ENCODE measurements around the gene ELMOD1. TPM values are rescaled to one million over a fixed set of nuclear protein-coding genes. Genes with fewer than 3 reads are reported as not detected.

Gene ELMOD1
- polyA plus RNA-seq, 1 experiment, result 0.06 TPM

- no peak for TF ChIP-seq CTCF (IDR thresholded peaks at IDR 0.05; ENCODE audit: low read depth, low read length)
- H3K4me3 ChIP-seq (ENCODE audit: low read depth, low read length), result no peak overlapping the region
- POLR2A ChIA-PET, result no interaction called here
- H3K27ac ChIP-seq (ENCODE audit: low read depth, low read length), result no peak overlapping the region
- H3K9me3 ChIP-seq (ENCODE audit: control insufficient read depth, insufficient read depth, low read length), result no peaks in the 10 kb centered on the region
- no peak for DNase-seq (ENCODE audit: low read depth, low spot score)
- H3K27me3 ChIP-seq (ENCODE audit: control insufficient read depth, insufficient read depth, low read length), result no peaks in the 10 kb centered on the region
- CTCF ChIA-PET, result interaction anchor here (1.1 kb wide), 1 partner anchor 77 kb away, joined by 3 read pairs; no protein-coding TSS in a partner anchor
Measured at GRCh38 chr11:107612445-107612844, 21.5 kb downstream of the ELMOD1 start.

GRCh38 chr11:107619926-107620325 is 29.0 kb downstream of the ELMOD1 start:
- ChIA-PET POLR2A (no interaction called here), CTCF (no interaction called here)
- Histone ChIP-seq H3K27me3 (ENCODE audit: control insufficient read depth, insufficient read depth, low read length) (no peaks in the 10 kb centered on the region), H3K27ac (ENCODE audit: low read depth, low read length) (no peak overlapping the region), H3K4me3 (ENCODE audit: low read depth, low read length) (no peak overlapping the region), H3K9me3 (ENCODE audit: control insufficient read depth, insufficient read depth, low read length) (no peaks in the 10 kb centered on the region)
- TF ChIP-seq CTCF (IDR thresholded peaks at IDR 0.05; ENCODE audit: low read depth, low read length), result no peak
- DNase-seq (ENCODE audit: low read depth, low spot score), result no peak

- H3K27ac ChIP-seq (ENCODE audit: low read depth, low read length), result no peak overlapping the region
- H3K9me3 ChIP-seq (ENCODE audit: control insufficient read depth, insufficient read depth, low read length), result no peaks in the 10 kb centered on the region
- ChIA-PET CTCF (no interaction called here), POLR2A (no interaction called here)
- TF ChIP-seq CTCF (IDR thresholded peaks at IDR 0.05; ENCODE audit: low read depth, low read length), result no peak
- H3K4me3 ChIP-seq (ENCODE audit: low read depth, low read length), result no peak overlapping the region
- DNase-seq (ENCODE audit: low read depth, low spot score), result no peak
- no peaks in the 10 kb centered on the region for H3K27me3 ChIP-seq (ENCODE audit: control insufficient read depth, insufficient read depth, low read length)
Measured at GRCh38 chr11:107621081-107621480, 30.1 kb downstream of the ELMOD1 start.

- H3K27me3 ChIP-seq (ENCODE audit: control insufficient read depth, insufficient read depth, low read length), result no peaks in the 10 kb centered on the region
- CTCF ChIA-PET, result interaction anchor here (0.6 to 1.3 kb wide), 5 partner anchors 17 to 148 kb away, joined by 3 to 4 read pairs (median 3); no protein-coding TSS in a partner anchor
- POLR2A ChIA-PET, result no interaction called here
- no peak for TF ChIP-seq CTCF (IDR thresholded peaks at IDR 0.05; ENCODE audit: low read depth, low read length)
- H3K9me3 ChIP-seq (ENCODE audit: control insufficient read depth, insufficient read depth, low read length), result no peaks in the 10 kb centered on the region
- H3K4me3 ChIP-seq (ENCODE audit: low read depth, low read length), result no peak overlapping the region
- no peak overlapping the region for H3K27ac ChIP-seq (ENCODE audit: low read depth, low read length)
- DNase-seq (ENCODE audit: low read depth, low spot score), result no peak
Measured at GRCh38 chr11:107623183-107623582, 32.2 kb downstream of the ELMOD1 start.

- POLR2A ChIA-PET, result no interaction called here
- no peak for DNase-seq (ENCODE audit: low read depth, low spot score)
- CTCF ChIA-PET, result no interaction called here
Measured at GRCh38 chr11:107624983-107625684, 34.2 kb downstream of the ELMOD1 start.

More at GRCh38 chr11:107624983-107625684, 34.2 kb downstream of the ELMOD1 start:
- TF ChIP-seq CTCF (IDR thresholded peaks at IDR 0.05; ENCODE audit: low read depth, low read length), result no peak
- Histone ChIP-seq H3K9me3 (ENCODE audit: control insufficient read depth, insufficient read depth, low read length) (no peaks in the 10 kb centered on the region), H3K4me3 (ENCODE audit: low read depth, low read length) (no peak overlapping the region), H3K27me3 (ENCODE audit: control insufficient read depth, insufficient read depth, low read length) (no peaks in the 10 kb centered on the region), H3K27ac (ENCODE audit: low read depth, low read length) (no peak overlapping the region)
